Caco-2 (cell line): ENCODE results near the gene CSNK1A1. TPM values are rescaled to one million over a fixed set of nuclear protein-coding genes. Genes with fewer than 3 reads are reported as not detected.
"Not testable (repeated sequence)": the region's sequence is repeated elsewhere in the genome, so short reads cannot be mapped to it uniquely, and the experiment has no call there.

Source experiments
- BruUV-seq: library from RNA; stranded (reverse); fragments of 400-500 nt; replicated peaks from 2 replicates; lab custom pipeline; 2021; lab: Mats Ljungman, UMichigan
- CTCF ChIA-PET: fragments of 300-600 bp; sonication (Branson Sonifier 250); formaldehyde crosslinking; loops from one replicate; lab custom pipeline; 2022; ENCODE audit warnings: antibody characterized with exemption; lab: Charles Lee
- POLR2A ChIA-PET: fragments of 300-600 bp; sonication (Branson Sonifier 250); formaldehyde crosslinking; loops from one replicate; lab custom pipeline; 2022; ENCODE audit warnings: antibody characterized with exemption; lab: Charles Lee
- DNase-seq, 2 experiments: peaks; one replicate each; pipeline versions ENCODE4 v3.0.0 to v3.0.0-alpha.2; 2020 to 2022
- H3K27me3 ChIP-seq: replicated peaks from 2 replicates; pipeline ENCODE4 v1.6.0; 2011; ENCODE audit warnings: low read length; ENCODE audit not compliant: control insufficient read depth, insufficient read depth
- H3K36me3 ChIP-seq: 2 replicates; pipeline ENCODE4 v1.5.1; 2011; ENCODE audit warnings: low read length; ENCODE audit not compliant: control insufficient read depth, insufficient read depth
- H3K4me1 ChIP-seq: fragments of 250-450 bp; sonication (Bioruptor Pico); 2 replicates; pipeline ENCODE4 v1.5.1; 2020; ENCODE audit warnings: mild to moderate bottlenecking
- H3K4me3 ChIP-seq: 2 replicates; pipeline ENCODE4 v1.5.1; 2011; ENCODE audit warnings: low read depth, mild to moderate bottlenecking, control low read depth, low read length
- H3K9me3 ChIP-seq: fragments of 250-450 bp; sonication (Bioruptor Pico); 2 replicates; pipeline ENCODE4 v1.5.1; 2020; ENCODE audit warnings: mild to moderate bottlenecking, moderate library complexity
- H3K27ac Mint-ChIP-seq: one replicate; pipeline ENCODE4 v1.8.0; 2022; ENCODE audit warnings: mixed read lengths; ENCODE audit not compliant: unreplicated experiment
- H3K27me3 Mint-ChIP-seq: one replicate; pipeline ENCODE4 v1.8.0; 2022; ENCODE audit warnings: mixed read lengths; ENCODE audit not compliant: insufficient read depth, unreplicated experiment
- H3K36me3 Mint-ChIP-seq: one replicate; pipeline ENCODE4 v1.8.0; 2022; ENCODE audit warnings: mild to moderate bottlenecking, mixed read lengths; ENCODE audit not compliant: insufficient read depth, unreplicated experiment
- H3K4me1 Mint-ChIP-seq: one replicate; pipeline ENCODE4 v1.8.0; 2022; ENCODE audit warnings: low read depth, mixed read lengths; ENCODE audit not compliant: unreplicated experiment
- H3K4me3 Mint-ChIP-seq: one replicate; pipeline ENCODE4 v1.8.0; 2022; ENCODE audit warnings: mild to moderate bottlenecking, moderate library complexity, mixed read lengths; ENCODE audit not compliant: unreplicated experiment
- H3K9me3 Mint-ChIP-seq: one replicate; pipeline ENCODE4 v1.8.0; 2022; ENCODE audit warnings: mixed read lengths; ENCODE audit not compliant: unreplicated experiment
- intact Hi-C: fragments of 100-400 bp; cut with micrococcal nuclease; formaldehyde crosslinking; loops from one replicate; pipeline ENCODE4 v1.10.0; 2022; ENCODE audit not compliant: unreplicated experiment
- total RNA-seq: library from RNA; stranded (reverse); gene quantifications from 2 replicates; pipeline ENCODE4 v1.2.3, GENCODE V29; 2022
- TF ChIP-seq, protein P1 (sequence below), 2 experiments: fragments of 200-600 bp in 1 of 2; IDR thresholded peaks; 1 replicate in 1 of 2; 2 replicates in 1 of 2; pipeline versions ENCODE4 v1.5.1 to v1.8.0; 2011 to 2022; ENCODE audit warnings: antibody characterized with exemption in 1 of 2, control low read depth in 1 of 2, inconsistent platforms in 1 of 2, low read depth in 1 of 2, low read length in 1 of 2, mild to moderate bottlenecking in 1 of 2, moderate library complexity in 1 of 2; ENCODE audit not compliant: insufficient read depth in 1 of 2, severe bottlenecking in 1 of 2, unreplicated experiment in 1 of 2

The CSNK1A1 gene
- total RNA-seq, 1 experiment from 2014 or later: 264 TPM

DNA sequence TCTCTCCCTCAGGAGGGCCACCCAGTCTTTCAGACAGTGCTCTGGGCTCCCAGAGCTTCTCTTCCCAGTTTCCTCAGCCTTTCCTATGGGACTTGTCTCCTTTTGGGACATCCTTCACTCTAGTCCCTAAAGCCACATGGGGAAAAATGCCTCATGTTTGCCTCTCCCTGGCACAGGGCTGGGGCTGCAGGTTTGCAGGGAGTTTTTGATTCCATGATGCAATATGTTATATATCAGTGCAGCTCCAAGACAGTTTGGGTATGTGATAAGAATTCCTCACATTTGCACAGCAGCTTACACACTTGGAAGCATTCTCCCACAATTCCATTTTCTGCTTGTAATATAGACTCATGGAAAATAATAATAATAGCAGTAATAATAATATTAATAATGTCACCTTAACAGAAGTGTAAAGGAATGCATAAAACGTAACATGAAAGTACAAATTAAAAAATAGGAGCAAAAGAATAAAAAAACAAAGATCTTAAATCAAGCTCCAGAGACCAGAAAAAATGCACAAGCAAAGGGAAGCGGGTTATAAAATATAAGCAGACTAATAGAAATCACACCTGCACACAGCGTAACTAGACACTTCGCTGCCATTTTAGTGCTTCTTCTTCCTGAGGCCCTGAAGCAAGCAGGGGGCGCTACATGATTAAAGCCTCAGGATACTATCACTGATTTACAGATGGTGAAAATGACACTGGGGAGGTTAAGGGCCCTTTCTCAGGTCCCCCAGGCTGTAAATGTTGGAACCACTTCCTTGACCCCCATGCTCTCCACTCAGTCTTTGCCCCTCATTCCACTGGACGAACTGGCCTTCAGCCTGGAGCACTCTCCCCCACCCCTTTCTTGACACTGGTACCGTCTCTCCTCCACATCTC lies 102.2 kb downstream of the CSNK1A1 start:
- Mint-ChIP-seq H3K4me3 (no peak overlapping the region), H3K27ac (peak overlapping the region; percentile 67), H3K36me3 (peaks cover 3% of the 10 kb centered on the region), H3K27me3 (no peaks in the 10 kb centered on the region), H3K4me1 (peaks cover 46% of the 10 kb centered on the region), H3K9me3 (no peaks in the 10 kb centered on the region)
- no peak overlapping the region for H3K4me3 ChIP-seq
- DNase-seq: no peak
- BruUV-seq: no TSS peak
- ChIA-PET POLR2A (no interaction called here), CTCF (no interaction called here)
- TF ChIP-seq, protein P1, sequence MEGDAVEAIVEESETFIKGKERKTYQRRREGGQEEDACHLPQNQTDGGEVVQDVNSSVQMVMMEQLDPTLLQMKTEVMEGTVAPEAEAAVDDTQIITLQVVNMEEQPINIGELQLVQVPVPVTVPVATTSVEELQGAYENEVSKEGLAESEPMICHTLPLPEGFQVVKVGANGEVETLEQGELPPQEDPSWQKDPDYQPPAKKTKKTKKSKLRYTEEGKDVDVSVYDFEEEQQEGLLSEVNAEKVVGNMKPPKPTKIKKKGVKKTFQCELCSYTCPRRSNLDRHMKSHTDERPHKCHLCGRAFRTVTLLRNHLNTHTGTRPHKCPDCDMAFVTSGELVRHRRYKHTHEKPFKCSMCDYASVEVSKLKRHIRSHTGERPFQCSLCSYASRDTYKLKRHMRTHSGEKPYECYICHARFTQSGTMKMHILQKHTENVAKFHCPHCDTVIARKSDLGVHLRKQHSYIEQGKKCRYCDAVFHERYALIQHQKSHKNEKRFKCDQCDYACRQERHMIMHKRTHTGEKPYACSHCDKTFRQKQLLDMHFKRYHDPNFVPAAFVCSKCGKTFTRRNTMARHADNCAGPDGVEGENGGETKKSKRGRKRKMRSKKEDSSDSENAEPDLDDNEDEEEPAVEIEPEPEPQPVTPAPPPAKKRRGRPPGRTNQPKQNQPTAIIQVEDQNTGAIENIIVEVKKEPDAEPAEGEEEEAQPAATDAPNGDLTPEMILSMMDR (IDR thresholded peaks at IDR 0.05; ENCODE audit: insufficient read depth in 1 of 2, low read depth in 1 of 2, low read length in 1 of 2, severe bottlenecking in 1 of 2, unreplicated experiment in 1 of 2): peak in 1 of 2 experiments; percentile 38
- H3K36me3 ChIP-seq: no peaks in the 10 kb centered on the region
- intact Hi-C loops: no loop called here
- no peaks in the 10 kb centered on the region for H3K27me3 ChIP-seq
- no peaks in the 10 kb centered on the region for H3K9me3 ChIP-seq
- peaks cover 69% of the 10 kb centered on the region for H3K4me1 ChIP-seq

DNA sequence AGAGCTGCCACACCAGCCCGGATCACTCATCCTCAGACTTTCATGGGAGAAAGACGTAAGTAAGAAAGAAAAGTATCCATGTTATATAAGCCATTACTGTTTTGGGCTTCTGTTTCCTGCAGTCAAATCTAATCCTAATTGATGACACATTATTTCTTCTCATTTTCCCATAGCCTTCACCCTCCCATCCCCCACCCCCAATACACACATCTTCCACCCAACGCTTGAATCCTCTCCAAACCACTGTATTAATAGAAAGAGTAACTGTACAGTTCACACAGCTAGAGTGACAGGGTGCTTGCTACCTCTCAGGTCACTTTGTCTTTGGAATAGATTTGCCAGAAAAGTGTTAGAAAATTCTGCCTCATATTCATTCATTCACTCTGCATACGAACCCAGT lies 102.8 kb downstream of the CSNK1A1 start:
- TF ChIP-seq, protein P1 (IDR thresholded peaks at IDR 0.05; ENCODE audit: insufficient read depth in 1 of 2, low read depth in 1 of 2, low read length in 1 of 2, severe bottlenecking in 1 of 2, unreplicated experiment in 1 of 2): no peak
- Mint-ChIP-seq H3K27ac (peak overlapping the region; percentile 67), H3K4me1 (peaks cover 46% of the 10 kb centered on the region), H3K9me3 (no peaks in the 10 kb centered on the region), H3K36me3 (no peaks in the 10 kb centered on the region), H3K4me3 (no peak overlapping the region), H3K27me3 (no peaks in the 10 kb centered on the region)
- no peak for DNase-seq
- no peaks in the 10 kb centered on the region for H3K36me3 ChIP-seq
- no peaks in the 10 kb centered on the region for H3K27me3 ChIP-seq
- no peaks in the 10 kb centered on the region for H3K9me3 ChIP-seq
- ChIA-PET CTCF (no interaction called here), POLR2A (no interaction called here)
- no peak overlapping the region for H3K4me3 ChIP-seq
- BruUV-seq: no TSS peak
- intact Hi-C loops: no loop called here
- H3K4me1 ChIP-seq: peaks cover 62% of the 10 kb centered on the region

DNA sequence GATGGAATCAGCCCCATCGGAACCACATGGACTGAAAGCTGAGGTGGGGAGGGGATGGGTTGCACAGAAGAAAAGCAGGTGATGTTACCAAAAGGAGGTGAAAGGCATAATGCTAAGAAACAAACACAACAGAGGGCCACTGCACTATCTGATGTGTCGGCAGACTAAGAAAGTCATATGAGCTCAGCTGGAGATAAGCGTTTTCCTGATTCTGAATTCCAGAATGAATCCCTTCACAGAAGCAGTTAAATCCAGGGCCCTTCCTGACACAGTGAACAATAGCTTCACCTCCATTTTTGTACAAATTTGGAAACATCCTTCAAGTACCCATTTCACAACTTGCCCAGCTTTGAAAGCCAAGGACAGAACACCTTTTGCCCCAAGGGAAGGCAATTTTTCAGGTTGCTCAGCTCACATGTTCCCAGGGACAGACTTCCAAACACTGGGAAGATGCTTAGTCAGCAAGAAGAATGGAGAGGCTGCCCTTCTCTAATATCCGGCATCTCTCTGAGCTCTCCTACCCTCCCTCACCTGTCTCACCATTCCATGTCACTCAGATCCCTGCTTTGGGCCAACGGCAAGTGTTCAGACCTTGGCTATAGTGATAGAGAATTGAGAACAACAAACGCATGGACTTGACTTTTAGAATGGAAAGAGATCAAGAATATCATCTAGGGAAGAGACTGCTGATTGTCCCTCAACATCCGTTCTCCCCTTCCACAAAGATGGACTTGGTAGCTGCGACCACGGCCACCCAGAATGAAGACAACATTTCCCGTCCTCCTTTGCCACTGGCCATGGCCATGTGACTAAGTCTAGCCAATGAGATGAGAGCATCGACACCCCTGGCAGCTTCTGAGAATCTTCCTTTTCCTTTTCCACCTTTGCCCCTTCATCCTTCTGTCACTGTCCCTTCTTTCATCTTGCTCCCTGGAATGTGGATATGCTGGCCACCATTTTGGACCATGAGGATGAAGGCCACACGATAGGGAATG lies 103.6 kb downstream of the CSNK1A1 start:
- Mint-ChIP-seq H3K4me1 (peaks cover 46% of the 10 kb centered on the region), H3K4me3 (no peak overlapping the region), H3K27me3 (no peaks in the 10 kb centered on the region), H3K36me3 (no peaks in the 10 kb centered on the region), H3K9me3 (no peaks in the 10 kb centered on the region), H3K27ac (peak overlapping the region; percentile 67)
- ChIA-PET POLR2A (interaction anchor here (1.8 kb wide), 1 partner anchor 104 kb away, joined by 5 read pairs; the partner anchor contains the start of gene CSNK1A1), CTCF (interaction anchor here (0.7 to 1.1 kb wide), 4 partner anchors 12 to 117 kb away, joined by 3 read pairs; partner anchors contain the start of gene CSNK1A1)
- BruUV-seq: no TSS peak
- DNase-seq: no peak
- Histone ChIP-seq H3K27me3 (no peaks in the 10 kb centered on the region), H3K4me1 (peaks cover 61% of the 10 kb centered on the region), H3K4me3 (no peak overlapping the region), H3K9me3 (no peaks in the 10 kb centered on the region), H3K36me3 (no peaks in the 10 kb centered on the region)
- intact Hi-C loops: no loop called here
- TF ChIP-seq, protein P1 (IDR thresholded peaks at IDR 0.05; ENCODE audit: insufficient read depth in 1 of 2, low read depth in 1 of 2, low read length in 1 of 2, severe bottlenecking in 1 of 2, unreplicated experiment in 1 of 2): no peak

DNA sequence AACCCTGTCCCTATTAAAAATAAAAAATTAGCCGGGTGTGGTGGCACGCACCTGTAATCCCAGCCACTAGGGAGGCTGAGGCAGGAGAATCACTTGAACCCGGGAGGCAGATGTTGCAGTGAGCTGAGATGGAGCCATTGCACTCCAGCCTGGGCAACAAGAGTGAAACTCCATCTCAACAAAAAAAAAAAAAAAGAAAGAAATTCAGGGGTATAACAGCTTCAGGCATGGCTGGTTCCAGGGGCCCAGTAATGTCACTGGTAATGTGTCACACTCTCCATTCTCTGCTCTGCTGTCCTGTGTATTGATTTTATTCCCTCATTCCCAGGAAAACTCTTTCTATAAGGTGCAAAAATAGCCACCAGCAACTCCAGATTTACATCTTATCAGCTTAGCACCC lies 104.4 kb downstream of the CSNK1A1 start:
- H3K4me1 ChIP-seq: peaks cover 54% of the 10 kb centered on the region
- H3K36me3 ChIP-seq, H3K27me3 Mint-ChIP-seq, H3K27me3 ChIP-seq, H3K9me3 ChIP-seq, DNase-seq, intact Hi-C loops, BruUV-seq, H3K9me3 Mint-ChIP-seq, H3K27ac Mint-ChIP-seq, H3K36me3 Mint-ChIP-seq, H3K4me3 ChIP-seq, H3K4me3 Mint-ChIP-seq: not testable (repeated sequence)
- H3K4me1 Mint-ChIP-seq: peaks cover 43% of the 10 kb centered on the region
- POLR2A ChIA-PET: interaction anchor here (1.8 kb wide), 1 partner anchor 105 kb away, joined by 5 read pairs; the partner anchor contains the start of gene CSNK1A1
- CTCF ChIA-PET: interaction anchor here (0.9 to 1.1 kb wide), 2 partner anchors 105 to 118 kb away, joined by 3 read pairs; partner anchors contain the start of gene CSNK1A1
